GM19099 (cell line): Measurements from ENCODE around the gene LAPTM4A.

Experiments used
- POLR2A ChIP-seq: IDR thresholded peaks from 3 replicates; pipeline ENCODE4 v1.6.1; 2011; ENCODE audit warnings: low read depth; ENCODE audit not compliant: insufficient read length; ENCODE audit errors: extremely low read depth

The LAPTM4A gene

DNA sequence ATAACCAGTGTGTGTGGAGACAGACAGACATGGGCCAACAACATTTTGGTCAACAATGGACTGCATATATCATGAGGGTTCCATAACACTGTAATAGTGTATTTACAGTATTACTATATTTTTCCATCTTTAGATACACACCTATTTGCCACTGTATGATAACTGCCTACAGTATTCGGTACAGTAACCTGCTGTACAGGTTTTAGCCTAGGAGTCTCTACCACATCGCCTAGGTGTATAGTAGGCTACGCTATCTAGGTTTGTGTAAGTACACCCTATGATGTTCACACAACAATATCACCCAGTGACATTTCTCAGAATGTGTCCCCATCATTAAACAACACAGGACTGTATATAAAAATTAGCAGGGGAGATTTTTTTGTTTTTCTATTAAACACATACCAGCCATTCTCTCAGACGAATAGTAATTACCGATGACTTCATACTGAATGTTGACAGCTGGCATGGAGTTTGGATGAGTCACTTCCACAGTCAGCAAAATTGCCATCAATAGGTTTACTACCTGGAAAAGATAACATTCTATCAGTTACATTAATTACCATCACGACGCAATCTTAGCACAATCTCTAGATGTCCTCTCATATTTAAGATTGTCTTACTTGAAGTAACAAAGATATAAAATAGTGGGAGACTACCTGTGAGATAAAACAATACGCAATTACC lies 10.8 kb downstream of the LAPTM4A start:
- no peak for TF ChIP-seq POLR2A

DNA sequence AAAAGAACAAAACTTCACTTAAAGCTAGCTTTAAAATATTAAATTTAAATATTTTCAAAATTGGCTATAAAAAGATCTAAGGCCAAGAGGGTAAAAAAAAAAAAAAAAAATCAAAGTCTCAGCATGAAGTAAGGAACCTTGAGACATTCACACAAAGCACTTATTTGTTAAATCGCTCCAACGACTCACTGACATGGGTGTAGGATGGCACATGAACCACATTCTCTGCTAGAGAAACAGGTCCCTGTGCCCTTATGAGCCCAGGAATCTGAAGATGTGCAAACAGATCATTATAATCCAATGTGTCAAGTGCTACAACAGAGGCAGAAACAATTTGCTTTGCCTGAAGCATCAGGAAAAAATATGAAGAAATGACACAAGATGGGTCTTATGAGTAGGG lies 13.8 kb downstream of the LAPTM4A start:
- TF ChIP-seq POLR2A = no peak

DNA sequence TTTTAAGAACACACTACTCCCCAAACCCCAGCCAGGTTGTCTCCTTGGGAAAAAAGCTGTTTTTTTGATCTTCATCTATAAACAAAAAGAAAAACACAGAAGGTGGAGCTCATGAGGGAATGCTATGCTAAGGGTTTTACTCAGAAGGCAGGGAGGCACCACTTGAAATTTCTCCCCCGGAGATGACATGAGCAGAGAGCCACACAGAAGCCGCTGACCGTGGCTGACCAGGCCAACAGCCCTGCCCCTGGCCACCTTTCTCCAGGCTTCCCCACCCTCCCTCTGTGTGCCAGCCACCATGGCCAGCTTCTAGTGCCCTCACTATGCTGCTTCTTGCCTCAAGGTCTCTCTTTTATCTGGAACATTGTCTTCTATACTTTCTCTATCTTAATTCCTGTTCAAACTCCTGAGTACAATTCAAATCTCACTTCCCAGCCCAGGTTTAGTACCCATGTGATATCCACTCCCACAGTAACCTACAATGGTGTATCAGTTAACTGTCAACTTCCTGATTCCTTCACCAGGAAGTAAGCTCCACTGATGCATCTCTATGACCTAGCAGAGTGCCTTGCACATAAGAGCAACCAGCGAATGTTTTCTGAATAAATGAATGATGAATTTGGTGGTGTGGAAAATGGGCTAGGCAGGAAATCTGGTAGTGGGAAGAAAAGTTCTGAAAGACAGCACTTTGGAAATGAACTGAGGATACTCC lies 15.3 kb downstream of the LAPTM4A start:
- TF ChIP-seq POLR2A = no peak

DNA sequence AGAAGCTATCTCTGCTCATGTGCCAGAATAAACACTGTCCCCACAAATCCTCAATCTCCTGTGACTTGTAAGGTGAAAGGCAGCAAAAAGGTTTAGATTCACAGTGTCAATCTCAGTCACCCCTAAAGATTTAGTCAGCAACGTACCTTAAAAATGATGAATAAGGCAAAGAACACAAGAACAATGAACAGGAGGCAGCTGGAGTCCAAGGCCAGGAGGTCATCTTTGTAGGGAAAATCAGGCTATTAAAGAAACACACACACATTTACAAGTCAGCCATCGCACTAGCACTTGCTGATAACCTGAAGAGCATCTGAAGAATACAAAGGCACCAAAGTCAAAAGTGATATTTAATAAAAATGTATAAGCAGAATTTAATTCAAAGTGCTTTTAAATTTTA lies 16.6 kb downstream of the LAPTM4A start:
- TF ChIP-seq POLR2A = no peak

GRCh38 chr2:20034218-20034617 lies 17.2 kb downstream of the LAPTM4A start:
- TF ChIP-seq POLR2A = no peak

- TF ChIP-seq POLR2A = no peak
Observed at GRCh38 chr2:20033322-20033721, 18.1 kb downstream of the LAPTM4A start.

DNA sequence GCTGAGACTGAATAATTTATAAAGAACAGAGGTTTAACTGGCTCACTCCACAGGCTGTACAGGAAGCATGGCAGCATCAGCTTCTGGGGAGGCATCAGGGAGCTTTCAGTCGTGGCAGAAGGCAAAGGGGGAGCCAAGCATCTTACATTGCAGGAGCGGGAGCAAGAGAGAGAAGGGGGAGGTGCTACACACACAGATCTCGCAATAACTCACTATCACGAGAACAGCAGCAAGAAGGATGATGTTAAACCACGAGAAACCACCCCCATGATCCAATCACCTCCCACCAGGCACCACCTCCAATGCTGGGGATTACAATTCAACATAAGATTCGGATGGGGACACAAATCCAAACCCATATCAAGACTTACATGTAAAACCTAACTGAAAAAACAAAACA lies 21.2 kb downstream of the LAPTM4A start:
- TF ChIP-seq POLR2A = no peak

GRCh38 chr2:20027705-20028434 lies 23.6 kb downstream of the LAPTM4A start:
- no peak for TF ChIP-seq POLR2A

DNA sequence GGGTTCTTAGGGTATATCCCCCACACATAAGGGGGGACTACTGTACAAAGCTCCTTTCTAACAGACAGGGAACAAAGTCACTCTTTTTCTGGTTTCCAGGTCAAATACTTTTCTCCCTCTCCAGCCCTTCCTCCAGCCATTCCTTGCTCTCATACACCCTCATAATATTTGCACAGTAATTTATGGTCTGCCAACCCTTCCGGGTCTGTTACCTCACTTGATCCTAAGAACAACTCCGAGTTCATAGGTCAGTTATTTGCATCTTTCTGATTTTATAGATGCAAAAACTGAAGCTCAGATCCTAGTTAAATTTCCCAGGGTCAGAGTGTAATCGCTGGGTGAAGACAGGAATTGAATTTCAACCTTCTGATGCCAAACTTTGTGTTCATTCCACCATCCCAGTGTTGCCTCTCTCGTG lies 24.2 kb downstream of the LAPTM4A start:
- TF ChIP-seq POLR2A = no peak

DNA sequence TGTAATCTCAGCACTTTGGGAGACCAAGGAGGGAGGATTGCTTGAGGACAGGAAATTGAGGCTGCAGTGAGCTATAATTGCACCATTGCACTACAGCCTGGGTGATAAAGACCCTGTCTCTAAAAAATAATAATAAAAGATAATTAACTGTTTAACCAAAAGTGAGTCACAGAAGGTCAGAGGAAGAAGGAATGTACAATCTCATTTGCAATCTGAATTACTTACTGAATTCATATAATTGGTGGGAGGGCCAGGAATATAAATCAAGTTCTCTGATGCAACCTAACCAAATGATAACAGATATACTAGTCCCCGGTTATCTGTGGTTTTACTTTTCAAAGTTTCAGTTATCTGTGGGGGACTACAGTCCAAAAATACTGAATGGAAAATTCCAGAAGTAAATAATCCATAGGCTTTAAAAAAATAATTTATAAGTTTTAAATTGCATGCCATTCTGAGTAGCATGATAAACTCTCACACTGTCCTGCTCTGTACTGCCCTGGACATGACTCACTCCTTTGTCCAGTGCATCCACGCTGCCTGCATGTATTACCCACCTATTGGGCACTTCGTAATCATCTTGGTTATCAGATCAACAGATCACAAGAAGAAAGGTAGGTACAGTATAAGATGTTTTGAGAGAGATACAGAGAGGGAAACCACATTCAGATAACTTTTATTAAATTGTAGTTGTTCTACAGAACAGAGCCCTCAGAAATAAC lies 26.2 kb downstream of the LAPTM4A start:
- no peak for TF ChIP-seq POLR2A

GRCh38 chr2:20023688-20024087 lies 27.7 kb downstream of the LAPTM4A start:
- TF ChIP-seq POLR2A = no peak

DNA sequence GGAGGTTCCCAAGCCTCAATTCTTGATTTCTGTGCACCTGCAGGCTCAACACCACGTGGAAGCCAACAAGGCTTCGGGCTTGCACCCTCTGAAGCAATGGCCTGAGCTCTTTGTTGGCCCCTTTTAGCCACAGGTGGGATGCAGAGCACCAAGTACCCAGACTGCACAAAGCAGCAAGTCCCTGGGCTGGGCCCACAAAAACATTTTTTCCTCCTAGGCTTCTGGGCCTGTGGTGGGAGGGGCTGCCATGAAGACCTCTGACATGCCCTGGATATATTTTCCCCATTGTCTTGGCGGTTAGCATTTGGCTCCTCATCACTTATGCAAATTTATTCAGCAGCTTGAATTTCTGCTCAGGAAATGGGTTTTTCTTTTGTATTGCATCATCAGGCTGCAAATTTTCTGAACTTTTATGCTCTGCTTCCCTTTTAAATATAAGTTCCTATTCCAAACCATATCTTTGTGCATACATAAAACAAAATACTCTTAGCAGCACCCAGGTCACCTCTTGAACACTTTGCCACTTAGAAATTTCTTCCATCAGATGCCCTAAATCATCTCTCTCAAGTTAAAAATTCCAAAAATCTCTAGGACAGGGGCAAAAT lies 29.9 kb downstream of the LAPTM4A start:
- no peak for TF ChIP-seq POLR2A

GRCh38 chr2:20019747-20020146 lies 31.7 kb downstream of the LAPTM4A start:
- no peak for TF ChIP-seq POLR2A

GRCh38 chr2:20018601-20019152 lies 32.8 kb downstream of the LAPTM4A start:
- no peak for TF ChIP-seq POLR2A
